RWPE1 (cell line): ENCODE measurements around the gene GNRH2.
"Not testable (repeated sequence)": the region's sequence is repeated elsewhere in the genome, so short reads cannot be mapped to it uniquely, and the experiment has no call there.

Experiments
- CTCF ChIA-PET: fragments of 350-600 bp; sonication (Branson Sonifier 250); formaldehyde crosslinking; extraction: SDS; loops from one replicate; lab custom pipeline; 2021; lab: Yijun Ruan, JAX
- POLR2A ChIA-PET: fragments of 400-600 bp; formaldehyde crosslinking; extraction: SDS; loops from one replicate; lab custom pipeline; 2020; ENCODE audit warnings: antibody characterized with exemption; ENCODE audit not compliant: low non-redundant PET; lab: Yijun Ruan, JAX
- DNase-seq: peaks from one replicate; pipeline ENCODE4 v3.0.0; 2012; ENCODE audit warnings: low spot score
- H3K27ac ChIP-seq: fragments of 450-650 bp; 2 replicates; pipeline ENCODE4 v1.5.1; 2017
- CTCF ChIP-seq: fragments of 450-650 bp; conservative IDR thresholded peaks from 2 replicates; pipeline ENCODE4 v1.5.1; 2017; ENCODE audit warnings: low read depth, mild to moderate bottlenecking

GNRH2 gene

GRCh38 chr20:3011752-3012151 lies 31.7 kb upstream of the GNRH2 start:
- ChIA-PET CTCF (interaction anchor here (1.2 kb wide), 1 partner anchor 259 kb away, joined by 3 read pairs; no protein-coding TSS in a partner anchor), POLR2A (interaction anchor here (0.5 kb wide), 1 partner anchor 882 kb away, joined by 3 read pairs; no protein-coding TSS in a partner anchor)
- no peak overlapping the region for H3K27ac ChIP-seq
- no peak for TF ChIP-seq CTCF
- no peak for DNase-seq

GRCh38 chr20:3013771-3014170 lies 29.7 kb upstream of the GNRH2 start:
- CTCF ChIA-PET: no interaction called here
- H3K27ac ChIP-seq: no peak overlapping the region
- no peak for DNase-seq
- TF ChIP-seq CTCF: no peak
- POLR2A ChIA-PET: no interaction called here

- H3K27ac ChIP-seq: no peak overlapping the region
- DNase-seq: no peak
- CTCF ChIA-PET: no interaction called here
- TF ChIP-seq CTCF: no peak
- POLR2A ChIA-PET: no interaction called here
These were observed 29.2 kb upstream of the GNRH2 start for GRCh38 chr20:3014179-3014578.

- no peak overlapping the region for H3K27ac ChIP-seq
- POLR2A ChIA-PET: no interaction called here
- no peak for TF ChIP-seq CTCF
- CTCF ChIA-PET: no interaction called here
- DNase-seq: no peak
These were observed 28.8 kb upstream of the GNRH2 start for GRCh38 chr20:3014662-3015061.

GRCh38 chr20:3015302-3015701 lies 28.1 kb upstream of the GNRH2 start:
- CTCF ChIA-PET: interaction anchor here (0.7 kb wide), 2 partner anchors 11 to 307 kb away, joined by 4 read pairs; no protein-coding TSS in a partner anchor
- DNase-seq, POLR2A ChIA-PET, H3K27ac ChIP-seq: not testable (repeated sequence)

- H3K27ac ChIP-seq: no peak overlapping the region
- CTCF ChIA-PET: no interaction called here
- POLR2A ChIA-PET: no interaction called here
- DNase-seq: no peak
- no peak for TF ChIP-seq CTCF
These were observed 22.1 kb upstream of the GNRH2 start for GRCh38 chr20:3021327-3021726.

GRCh38 chr20:3021777-3022176 lies 21.6 kb upstream of the GNRH2 start:
- no peak for DNase-seq
- ChIA-PET CTCF (no interaction called here), POLR2A (no interaction called here)
- H3K27ac ChIP-seq: no peak overlapping the region
- TF ChIP-seq CTCF: no peak

GRCh38 chr20:3022559-3023490 lies 20.6 kb upstream of the GNRH2 start:
- CTCF ChIA-PET, POLR2A ChIA-PET, H3K27ac ChIP-seq, DNase-seq: not testable (repeated sequence)
